H1 (cell line): Measurements from ENCODE around the gene HIPK2. TPM values are rescaled to one million over a fixed set of nuclear protein-coding genes. Genes with fewer than 3 reads are reported as not detected.

ENCODE experiments used
- CTCF ChIA-PET: fragments of 300-600 bp; sonication (Branson Sonifier 250); formaldehyde crosslinking; loops from one replicate; lab custom pipeline; 2021; ENCODE audit not compliant: partially characterized antibody; lab: Charles Lee
- POLR2A ChIA-PET: fragments of 300-600 bp; sonication (Branson Sonifier 250); formaldehyde crosslinking; loops from one replicate; lab custom pipeline; 2021; ENCODE audit warnings: inconsistent platforms; ENCODE audit not compliant: partially characterized antibody; lab: Charles Lee
- DNase-seq, 2 experiments: peaks; one replicate each; pipeline versions ENCODE4 v3.0.0 to v3.0.0-alpha.2; 2010 to 2022; ENCODE audit warnings: low spot score in 2 of 2, low read depth in 1 of 2, mixed read lengths in 1 of 2
- FAIRE-seq: peaks from 2 replicates; lab custom pipeline; 2011; peaks lifted over from hg19 to GRCh38; lab: Jason Lieb, UNC
- H2AFZ ChIP-seq: 2 replicates; pipeline ENCODE4 v1.8.1; 2012; ENCODE audit warnings: low read length, inconsistent platforms
- H2AK5ac ChIP-seq: 2 replicates; pipeline ENCODE4 v1.6.1; 2013; ENCODE audit warnings: low read depth, low read length
- H2BK120ac ChIP-seq: replicated peaks from 2 replicates; pipeline ENCODE3; 2013; ENCODE audit warnings: low read depth, low read length, inconsistent platforms
- H2BK12ac ChIP-seq: 2 replicates; pipeline ENCODE4 v1.6.1; 2013; ENCODE audit warnings: low read depth, low read length
- H2BK15ac ChIP-seq: 2 replicates; pipeline ENCODE4 v1.6.1; 2013; ENCODE audit warnings: low read length
- H2BK20ac ChIP-seq: 2 replicates; pipeline ENCODE4 v1.6.1; 2013; ENCODE audit warnings: low read length
- H2BK5ac ChIP-seq: 2 replicates; pipeline ENCODE4 v1.6.1; 2013; ENCODE audit warnings: low read depth, low read length
- H3K14ac ChIP-seq: 2 replicates; pipeline ENCODE4 v1.6.1; 2013; ENCODE audit warnings: inconsistent platforms; ENCODE audit not compliant: insufficient read length
- H3K18ac ChIP-seq: 2 replicates; pipeline ENCODE4 v1.6.1; 2013; ENCODE audit warnings: low read length; ENCODE audit errors: extremely low read depth
- H3K23ac ChIP-seq: 2 replicates; pipeline ENCODE4 v1.6.1; 2013; ENCODE audit warnings: inconsistent platforms; ENCODE audit not compliant: insufficient read length
- H3K23me2 ChIP-seq: 2 replicates; pipeline ENCODE4 v1.6.1; 2013; ENCODE audit warnings: low read depth, low read length
- H3K27ac ChIP-seq: 2 replicates; pipeline ENCODE4 v1.6.1; 2011; ENCODE audit warnings: low read depth, low read length, inconsistent platforms
- H3K27me3 ChIP-seq, 4 experiments: replicated peaks in 1 of 4; 1 replicate in 1 of 4; 2 replicates in 3 of 4; pipeline versions ENCODE4 v1.6.1 to v1.8.1; 2011 to 2013; ENCODE audit warnings: low read length in 3 of 4, mild to moderate bottlenecking in 3 of 4, inconsistent platforms in 2 of 4, mixed read lengths in 2 of 4, moderate library complexity in 1 of 4; ENCODE audit not compliant: control insufficient read depth in 3 of 4, insufficient read depth in 3 of 4; ENCODE audit errors: extremely low read depth in 1 of 4
- H3K36me3 ChIP-seq, 4 experiments: 2 replicates each; pipeline versions ENCODE4 v1.6.1 to v1.8.1; 2011 to 2013; ENCODE audit warnings: mild to moderate bottlenecking in 4 of 4, low read length in 3 of 4, moderate library complexity in 2 of 4, control low read depth in 1 of 4, inconsistent platforms in 1 of 4; ENCODE audit not compliant: insufficient read depth in 4 of 4, control insufficient read depth in 2 of 4
- H3K4ac ChIP-seq: replicated peaks from 2 replicates; pipeline ENCODE3; 2013; ENCODE audit warnings: low read length, low read depth, mixed read lengths, inconsistent platforms; ENCODE audit not compliant: insufficient read length
- H3K4me1 ChIP-seq, 4 experiments: replicated peaks in 1 of 4; 1 replicate in 1 of 4; 2 replicates in 3 of 4; pipeline versions ENCODE4 v1.6.1 to v1.8.1; 2011 to 2013; ENCODE audit warnings: low read length in 3 of 4, inconsistent platforms in 2 of 4, mixed read lengths in 1 of 4; ENCODE audit not compliant: insufficient read depth in 4 of 4, control insufficient read depth in 3 of 4
- H3K4me2 ChIP-seq, 2 experiments: 2 replicates each; pipeline versions ENCODE4 v1.6.1 to v1.8.1; 2011 to 2013; ENCODE audit warnings: low read depth in 2 of 2, low read length in 2 of 2, control low read depth in 1 of 2, inconsistent platforms in 1 of 2, mild to moderate bottlenecking in 1 of 2; ENCODE audit not compliant: insufficient read depth in 1 of 2
- H3K4me3 ChIP-seq, 4 experiments: fragments of 200-600, 300-600 bp in 1 of 4; sonication (generic), shearing (Covaris generic), sonication (Bioruptor Twin) in 1 of 4; 2 replicates each; pipeline versions ENCODE4 v1.5.1 to v1.8.1; 2011 to 2016; ENCODE audit warnings: low read length in 4 of 4, low read depth in 3 of 4, control low read depth in 2 of 4, inconsistent platforms in 2 of 4, mild to moderate bottlenecking in 2 of 4, mixed read lengths in 1 of 4, moderate library complexity in 1 of 4; ENCODE audit not compliant: insufficient read depth in 2 of 4; ENCODE audit errors: extremely low read depth in 1 of 4
- H3K56ac ChIP-seq: replicated peaks from 2 replicates; pipeline ENCODE3; 2013; ENCODE audit warnings: low read depth, mild to moderate bottlenecking, mixed read lengths, low read length, inconsistent platforms; ENCODE audit not compliant: insufficient read length
- H3K79me1 ChIP-seq: 2 replicates; pipeline ENCODE4 v1.6.1; 2013; ENCODE audit warnings: low read depth, low read length, control low read depth
- H3K79me2 ChIP-seq, 2 experiments: 2 replicates each; pipeline versions ENCODE4 v1.6.1 to v1.8.1; 2012 to 2013; ENCODE audit warnings: low read length in 2 of 2, mild to moderate bottlenecking in 2 of 2, inconsistent platforms in 1 of 2; ENCODE audit not compliant: insufficient read depth in 2 of 2, control insufficient read depth in 1 of 2
- H3K9ac ChIP-seq, 4 experiments: replicated peaks in 1 of 4; 1 replicate in 1 of 4; 2 replicates in 3 of 4; pipeline versions ENCODE4 v1.6.1 to v1.8.1; 2011 to 2013; ENCODE audit warnings: low read depth in 3 of 4, low read length in 3 of 4, control low read depth in 2 of 4, mild to moderate bottlenecking in 2 of 4, moderate library complexity in 2 of 4, inconsistent platforms in 1 of 4; ENCODE audit errors: extremely low read depth in 1 of 4
- H3K9me3 ChIP-seq, 2 experiments: 2 replicates each; pipeline versions ENCODE4 v1.6.1 to v1.8.1; 2012 to 2013; ENCODE audit warnings: mild to moderate bottlenecking in 2 of 2, moderate library complexity in 2 of 2, control low read depth in 1 of 2, inconsistent platforms in 1 of 2, low read depth in 1 of 2, low read length in 1 of 2, mixed read lengths in 1 of 2; ENCODE audit not compliant: insufficient read depth in 2 of 2
- H4K20me1 ChIP-seq, 2 experiments: replicated peaks in 1 of 2; 2 replicates each; pipeline versions ENCODE3 to v1.8.1; 2011 to 2013; ENCODE audit warnings: inconsistent platforms in 2 of 2, low read length in 2 of 2, mild to moderate bottlenecking in 1 of 2; ENCODE audit not compliant: insufficient read depth in 2 of 2, control insufficient read depth in 1 of 2
- H4K5ac ChIP-seq: 2 replicates; pipeline ENCODE4 v1.6.1; 2013; ENCODE audit warnings: low read length, low read depth, mixed read lengths, inconsistent platforms; ENCODE audit not compliant: insufficient read length
- H4K8ac ChIP-seq: 2 replicates; pipeline ENCODE4 v1.8.0; 2013; ENCODE audit warnings: mild to moderate bottlenecking, moderate library complexity, low read length, inconsistent platforms; ENCODE audit not compliant: insufficient read depth; ENCODE audit errors: extremely low read depth
- H4K91ac ChIP-seq: replicated peaks from 2 replicates; pipeline ENCODE3; 2013; ENCODE audit warnings: low read length, mixed read lengths, inconsistent platforms; ENCODE audit not compliant: insufficient read length
- ASH2L ChIP-seq: fragments of 200-600, 300-600 bp; sonication (generic); IDR thresholded peaks from one replicate; pipeline ENCODE4 v1.7.1; 2017; ENCODE audit warnings: low read length
- CTBP2 ChIP-seq: IDR thresholded peaks from 2 replicates; pipeline ENCODE4 v1.7.0; 2011; ENCODE audit warnings: borderline replicate concordance, mild to moderate bottlenecking, moderate library complexity, mixed read lengths, low read length; ENCODE audit not compliant: insufficient read depth, insufficient read length
- RFX5 ChIP-seq: IDR thresholded peaks from 2 replicates; pipeline ENCODE4 v1.6.1; 2011; ENCODE audit warnings: low read depth, low read length, improper control_type of control experiment, borderline replicate concordance
- RNF2 ChIP-seq: fragments of 200-900, 300-1000 bp; sonication (generic); IDR thresholded peaks from 2 replicates; pipeline ENCODE4 v1.7.1; 2016; ENCODE audit warnings: borderline replicate concordance, low read depth, mild to moderate bottlenecking, antibody characterized with exemption, low read length; ENCODE audit not compliant: poor library complexity, severe bottlenecking; ENCODE audit errors: missing control alignments
- SAP30 ChIP-seq: fragments of 300-600 bp; sonication (generic); IDR thresholded peaks from 2 replicates; pipeline ENCODE4 v1.7.1; 2012; ENCODE audit warnings: low read length, moderate library complexity, mild to moderate bottlenecking, inconsistent platforms; ENCODE audit not compliant: insufficient read depth, insufficient replicate concordance
- SIN3A ChIP-seq, 2 experiments: IDR thresholded peaks in 1 of 2; conservative IDR thresholded peaks in 1 of 2; 2 replicates each; pipeline ENCODE4 v1.6.1; 2011 to 2012; ENCODE audit warnings: low read length in 2 of 2, improper control_type of control experiment in 1 of 2, low read depth in 1 of 2, mild to moderate bottlenecking in 1 of 2
- SRF ChIP-seq: IDR thresholded peaks from 2 replicates; pipeline ENCODE4 v1.6.1; 2011; ENCODE audit warnings: mild to moderate bottlenecking, low read depth, low read length, moderate library complexity
- WGBS, 2 experiments: shearing (Covaris generic) in 1 of 2; methylation state at CpG; one replicate each; pipeline versions ENCODE4 v1.1.6 to v1.1.7; 2013 to 2015; ENCODE audit warnings: low lambda C conversion rate in 2 of 2, mixed read lengths in 2 of 2, inconsistent platforms in 1 of 2, low coverage in 1 of 2, missing lambda C conversion rate in 1 of 2; ENCODE audit not compliant: insufficient replicate concordance in 2 of 2, insufficient coverage in 1 of 2, insufficient read length in 1 of 2; ENCODE audit errors: extremely low coverage in 1 of 2, missing lambda C conversion rate in 1 of 2; 5-methylcytosine and 5-hydroxymethylcytosine counted together
- polyA plus RNA-seq, 7 experiments: library from polyadenylated mRNA; depleted of rRNA in 3 of 7; stranded (reverse) in 5 of 7; unstranded in 2 of 7; fragments of >200 nt in 5 of 7; fragments of 200-250 nt in 2 of 7; gene quantifications; 1 replicate in 5 of 7; 2 replicates in 1 of 7; 4 replicates in 1 of 7; pipeline versions ENCODE4 v1.2.1 to v1.2.3, GENCODE V29; 2011 to 2013; ENCODE audit warnings: missing spikeins in 2 of 7, mixed read lengths in 2 of 7
- total RNA-seq: library from RNA; stranded (reverse); fragmentation: NEBNext Ultra II Directional; extraction: Animal tissue kit (Norgen Biotek cat#: 25700); gene quantifications from 2 replicates; pipeline ENCODE4 v1.2.1, GENCODE V29; 2021

HIPK2 gene
- total and polyA plus RNA-seq, 2 of the 8 experiments (the other 6 are each of a cell fraction or from before 2014, with no cell fraction given), result 8.3 to 24.3 TPM

GRCh38 chr7:139776486-139777132 is 1.2 kb downstream of the HIPK2 start:
- H3K4me2 ChIP-seq, result peak overlapping the region; percentile 87
- H2BK20ac ChIP-seq, result no peak overlapping the region
- peaks cover 2 to 33% (median 18%) of the 10 kb centered on the region in 4 experiments for H3K27me3 ChIP-seq
- no peaks in the 10 kb centered on the region; the same call in 1 of the 2 replicates for H3K79me1 ChIP-seq
- peaks cover 0 to 37% of the 10 kb centered on the region in 2 experiments; a peak in 3 of 4 replicates for H3K79me2 ChIP-seq
- no peaks in the 10 kb centered on the region for H3K36me3 ChIP-seq
- H4K5ac ChIP-seq, result no peak overlapping the region
- peak overlapping the region in 3 of 4 experiments; percentile 32 to 48 (median 36); a peak in 5 of 7 replicates for H3K9ac ChIP-seq
- H2AK5ac ChIP-seq, result no peak overlapping the region
- H4K91ac ChIP-seq, result no peak overlapping the region
- TF ChIP-seq ASH2L, result peak; percentile 67
- TF ChIP-seq SRF, result no peak
- TF ChIP-seq RNF2, result peak; percentile 53
- TF ChIP-seq RFX5, result no peak
- TF ChIP-seq SIN3A (conservative IDR thresholded peaks at IDR 0.05 in 1 of 2, IDR thresholded peaks at IDR 0.05 in 1 of 2; ENCODE audit: low read depth in 1 of 2, low read length in 2 of 2), result no peak; a peak in 1 of 4 replicates
- no peak for TF ChIP-seq CTBP2
- peak; percentile 18 for TF ChIP-seq SAP30
- H3K27ac ChIP-seq, result no peak overlapping the region
- H2BK15ac ChIP-seq, result no peak overlapping the region
- H4K8ac ChIP-seq, result 0 out of 2 replicates have a peak overlapping the region, but pooled peaks have one; percentile 28
- no peak overlapping the region for H3K4ac ChIP-seq
- H2BK12ac ChIP-seq, result no peak overlapping the region
- H3K18ac ChIP-seq, result no peak overlapping the region; the same call in 1 of the 2 replicates
- peaks cover 10% of the 10 kb centered on the region for H3K23me2 ChIP-seq
- WGBS, 2 experiments, result 8% methylated on average over 26 of the region's 26 CpGs; no CpG with 5 or more reads in 1 of the 2 experiments
- H3K9me3 ChIP-seq, result no peaks in the 10 kb centered on the region
- H3K23ac ChIP-seq, result no peak overlapping the region
- H4K20me1 ChIP-seq, result peaks cover 0 to 5% of the 10 kb centered on the region in 2 experiments
- no peak overlapping the region for H2BK5ac ChIP-seq
- FAIRE-seq (no peak), DNase-seq (peak in 1 of 2 experiments; percentile 53)
- CTCF ChIA-PET, result interaction anchor here (1.4 to 1.6 kb wide), 2 partner anchors 10 to 156 kb away, joined by 3 to 5 read pairs; no protein-coding TSS in a partner anchor
- H2BK120ac ChIP-seq, result no peak overlapping the region
- peak overlapping the region; percentile 71 to 82 (median 77) for H3K4me3 ChIP-seq
- no peak overlapping the region for H3K14ac ChIP-seq
- no peak overlapping the region for H3K56ac ChIP-seq
- H3K4me1 ChIP-seq, result peaks cover 0 to 4% (median 1%) of the 10 kb centered on the region in 4 experiments; a peak in 2 of 7 replicates
- POLR2A ChIA-PET, result interaction anchor here (1.7 kb wide), 1 partner anchor 15 kb away, joined by 3 read pairs; no protein-coding TSS in a partner anchor
- H2AFZ ChIP-seq, result no peak overlapping the region
